ENCODE results near the gene RASGRF1. TPM values are rescaled to one million over a fixed set of nuclear protein-coding genes. Genes with fewer than 3 reads are reported as not detected.
"Not testable (repeated sequence)": the region's sequence is repeated elsewhere in the genome, so short reads cannot be mapped to it uniquely, and the experiment has no call there.

The RASGRF1 gene
- polyA plus RNA-seq, 3 donors: 0.13 to 1.1 (median 0.79) TPM

DNA sequence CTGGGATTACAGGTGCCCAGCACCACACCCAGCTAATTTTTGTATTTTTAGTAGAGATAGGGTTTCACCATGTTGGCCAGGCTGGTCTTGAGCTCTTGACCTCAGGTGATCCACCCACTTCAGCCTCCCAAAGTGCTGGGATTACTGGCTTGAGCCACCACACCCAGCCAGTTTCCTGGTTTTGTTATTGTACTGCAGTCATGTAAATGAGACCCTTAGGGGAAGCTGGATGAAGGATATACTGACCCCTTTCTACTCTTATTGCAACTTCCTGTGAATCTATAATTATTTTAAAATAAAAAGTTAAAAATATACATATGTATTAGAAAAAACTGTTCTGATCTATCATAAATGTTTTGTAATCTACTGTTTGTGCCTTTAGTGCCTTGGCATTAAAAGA is 20.8 kb upstream of the RASGRF1 start:
- not testable (repeated sequence) for H3K27ac ChIP-seq (ENCODE audit: low read depth, low read length)

DNA sequence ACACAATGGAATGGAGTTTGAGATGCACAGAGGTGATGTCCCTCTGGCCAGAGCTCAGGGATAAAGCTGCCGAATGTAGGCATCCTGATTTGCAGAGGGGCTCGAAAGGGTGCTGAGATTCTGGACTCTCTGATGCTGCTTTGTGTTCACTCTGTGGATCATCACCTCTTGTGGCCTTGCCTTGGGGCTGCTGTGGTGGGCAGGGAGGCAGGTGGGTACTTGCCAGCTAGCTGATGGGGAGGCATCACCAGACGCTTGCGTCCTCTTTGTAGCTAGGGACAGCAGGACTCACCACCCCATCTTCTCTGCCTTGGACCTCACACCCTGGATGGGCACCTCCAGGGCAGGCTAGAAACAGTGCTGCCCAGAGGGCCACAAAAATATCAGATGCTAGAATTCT is 14.6 kb upstream of the RASGRF1 start:
- WGBS, 3 donors: 90 to 94% (median 93%) methylated on average over 4 of the region's 4 CpGs
- H3K27ac ChIP-seq (ENCODE audit: low read depth, low read length): no peak overlapping the region

DNA sequence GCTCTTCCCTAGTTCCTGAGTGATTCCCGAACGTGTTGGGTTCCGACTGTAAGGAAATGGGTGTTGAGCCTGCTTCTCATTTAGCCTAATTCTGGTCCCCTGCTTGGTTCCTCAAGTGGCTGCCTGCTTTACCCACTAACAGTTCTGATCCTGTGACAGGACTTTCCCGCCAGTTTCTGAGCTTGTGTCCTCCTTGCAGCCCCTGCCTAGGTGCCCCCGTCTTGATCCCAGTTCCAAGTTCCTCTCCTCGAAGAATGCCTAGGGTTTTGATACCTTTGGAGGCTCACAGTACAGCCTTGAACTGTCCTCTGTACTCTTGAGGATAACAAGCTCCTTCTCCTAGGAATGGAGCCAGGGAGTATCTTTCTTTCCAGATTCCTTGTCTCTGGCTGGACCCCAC is 12.0 kb upstream of the RASGRF1 start:
- no peak overlapping the region for H3K27ac ChIP-seq (ENCODE audit: low read depth, low read length)
- WGBS, 3 donors: 76 to 86% (median 86%) methylated on average over 6 of the region's 6 CpGs

GRCh38 chr15:79101866-79102581 is 11.4 kb upstream of the RASGRF1 start:
- WGBS, 3 donors: 67 to 70% (median 70%) methylated on average over 12 of the region's 12 CpGs
- no peak overlapping the region for H3K27ac ChIP-seq (ENCODE audit: low read depth, low read length)

DNA sequence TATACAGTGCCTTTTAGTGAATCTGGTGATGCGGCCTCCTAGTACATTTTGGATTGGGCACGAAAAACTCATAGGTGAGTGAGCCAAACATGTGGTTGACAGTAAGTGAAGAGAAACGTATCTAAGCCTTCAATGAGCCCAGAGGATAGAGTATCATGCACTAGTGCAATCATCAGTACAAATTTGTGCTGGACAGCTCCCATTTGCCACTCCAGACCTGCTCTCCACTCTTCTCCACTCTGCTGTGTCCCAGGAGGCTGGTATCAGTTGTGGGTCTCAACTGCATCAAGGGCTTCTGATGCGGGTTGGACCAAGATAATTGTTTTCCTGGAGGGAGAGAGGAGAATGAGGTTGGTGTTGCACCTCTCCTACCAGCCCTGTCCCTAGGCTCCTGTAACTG is 9.1 kb upstream of the RASGRF1 start:
- no peak overlapping the region for H3K27ac ChIP-seq (ENCODE audit: low read depth, low read length)
- 70 to 71% (median 70%) methylated on average over 4 of the region's 4 CpGs for WGBS, 3 donors

GRCh38 chr15:79094611-79095021 is 4.0 kb upstream of the RASGRF1 start:
- no peak overlapping the region for H3K27ac ChIP-seq (ENCODE audit: low read depth, low read length)
- WGBS, 3 donors: 27 to 33% (median 30%) methylated on average over 6 of the region's 6 CpGs

- WGBS, 3 donors: 55 to 68% (median 57%) methylated on average over 8 of the region's 8 CpGs
- H3K27ac ChIP-seq (ENCODE audit: low read depth, low read length): no peak overlapping the region
Measured at GRCh38 chr15:79093352-79093935, 2.9 kb upstream of the RASGRF1 start.

DNA sequence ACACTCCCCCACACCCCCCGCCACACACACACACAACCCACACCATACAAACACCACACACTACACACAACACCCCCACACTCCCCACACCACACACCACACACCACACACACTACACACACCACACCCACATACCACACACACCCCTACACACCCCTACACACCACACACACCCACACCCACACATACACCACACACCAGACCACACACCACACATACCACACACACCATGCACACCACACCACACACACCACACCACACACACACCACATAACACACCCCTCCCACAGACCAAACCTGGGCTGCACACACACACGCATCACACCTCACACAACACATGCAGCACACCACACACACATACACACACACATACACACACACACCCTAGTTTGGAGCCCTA is 1.8 kb upstream of the RASGRF1 start:
- no peak overlapping the region for H3K27ac ChIP-seq (ENCODE audit: low read depth, low read length)
- WGBS, 3 donors: 14 to 86% (median 63%) methylated on average over 1 to 2 of the region's 2 CpGs

GRCh38 chr15:79091204-79091867 is 756 bp upstream of the RASGRF1 start:
- WGBS, 3 donors: 2% methylated on average over 41 to 53 of the region's 53 CpGs
- H3K27ac ChIP-seq (ENCODE audit: low read depth, low read length): no peak overlapping the region

DNA sequence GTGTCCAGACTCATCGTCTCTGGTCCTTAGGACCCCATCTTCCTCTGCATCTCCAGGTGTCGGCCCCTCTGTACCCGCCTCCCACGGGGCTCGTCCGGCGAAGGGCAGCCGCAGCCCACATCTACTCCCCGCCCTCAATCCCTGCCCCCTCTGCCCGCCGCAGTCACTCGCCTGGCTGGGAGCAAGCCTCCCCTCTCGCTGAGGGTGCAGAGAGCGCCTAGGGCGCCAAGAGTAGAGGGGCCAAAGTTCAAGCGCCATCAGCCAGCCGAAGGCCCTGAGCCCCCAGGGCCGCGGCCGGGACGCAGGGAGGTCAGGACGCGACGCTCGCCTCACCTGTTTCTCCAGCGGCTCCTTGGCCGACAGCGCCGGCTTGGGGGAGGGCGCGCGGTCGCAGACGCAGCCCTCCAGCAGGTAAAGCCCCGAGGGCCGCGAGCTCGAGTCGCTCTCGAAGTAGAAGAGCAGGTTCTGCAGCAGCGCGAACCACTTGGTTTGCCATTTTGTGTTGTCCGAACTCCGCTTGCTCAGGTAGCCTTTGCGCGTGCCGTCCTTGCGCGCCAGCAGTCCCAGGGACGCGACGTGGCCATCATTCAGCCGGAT is 592 bp downstream of the RASGRF1 start:
- no peak overlapping the region for H3K27ac ChIP-seq (ENCODE audit: low read depth, low read length)
- 2% methylated on average over 48 to 53 of the region's 53 CpGs for WGBS, 3 donors

DNA sequence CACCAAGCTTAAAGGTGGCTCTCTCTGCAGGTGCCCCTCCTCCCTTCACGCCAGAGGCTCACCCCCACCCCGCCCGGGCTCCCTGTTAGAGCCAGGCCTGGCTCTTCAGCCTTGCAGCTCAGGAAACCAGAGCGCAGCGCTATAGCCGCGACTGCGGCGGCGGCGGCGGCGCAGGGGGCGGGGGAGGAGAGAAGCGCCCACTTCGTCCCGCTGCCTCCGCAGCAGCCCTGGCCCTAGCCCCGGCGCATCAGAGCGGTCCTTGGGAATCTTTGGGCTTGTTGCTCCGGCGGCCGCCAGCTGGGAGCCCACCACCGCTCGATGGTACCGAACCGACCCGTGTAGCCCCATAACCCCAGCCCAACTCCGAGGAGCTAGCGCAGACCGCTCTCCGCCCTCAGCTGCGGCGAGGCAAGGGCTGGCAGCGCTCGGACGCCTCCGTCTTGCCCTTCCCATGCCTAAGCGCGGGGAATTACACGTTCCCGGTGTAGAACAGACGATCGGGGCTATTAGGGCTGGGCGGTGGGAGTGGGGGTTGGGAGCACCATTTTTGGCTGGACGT is 1.2 kb downstream of the RASGRF1 start:
- no peak overlapping the region for H3K27ac ChIP-seq (ENCODE audit: low read depth, low read length)
- WGBS, 3 donors: 2 to 3% (median 2%) methylated on average over 41 to 47 of the region's 47 CpGs

DNA sequence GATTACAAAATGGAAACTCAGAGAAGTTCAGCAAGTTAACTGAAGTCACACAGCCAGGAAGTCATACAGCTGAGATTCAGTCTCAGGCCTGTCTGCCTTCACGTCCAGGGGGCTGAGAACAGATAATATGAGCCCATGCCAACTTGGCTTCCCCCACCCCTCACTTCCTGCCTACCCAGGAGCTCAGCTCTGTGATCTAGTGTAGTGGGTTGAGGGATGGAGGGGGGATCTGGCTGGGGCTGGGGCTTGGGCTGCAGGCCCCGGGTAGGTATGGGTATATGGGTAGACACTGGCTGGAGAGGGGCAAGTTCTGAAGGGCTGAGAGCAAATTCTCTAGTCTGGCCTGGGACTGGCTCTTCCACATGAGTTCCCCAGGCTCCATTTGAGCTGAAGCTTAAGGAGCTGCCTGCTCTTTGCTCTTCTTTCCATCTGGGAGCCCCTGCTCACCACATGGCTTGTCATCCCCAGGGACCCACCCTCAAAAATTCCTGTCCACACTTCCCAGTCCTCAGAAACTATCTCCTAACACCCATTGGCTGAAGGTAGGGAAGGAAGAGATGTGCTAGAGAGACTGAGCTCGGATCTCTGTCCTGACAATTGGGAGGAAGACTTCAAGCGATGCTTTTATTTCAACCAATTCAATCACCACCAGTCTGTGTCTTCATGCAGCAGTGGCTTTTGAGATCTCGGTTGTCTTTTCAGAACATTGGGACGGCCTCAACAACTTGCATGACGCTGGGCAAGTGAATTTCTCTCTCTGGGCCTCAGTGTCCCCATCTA is 2.0 kb downstream of the RASGRF1 start:
- WGBS, 3 donors: 47 to 60% (median 50%) methylated on average over 7 of the region's 7 CpGs
- no peak overlapping the region for H3K27ac ChIP-seq (ENCODE audit: low read depth, low read length)

DNA sequence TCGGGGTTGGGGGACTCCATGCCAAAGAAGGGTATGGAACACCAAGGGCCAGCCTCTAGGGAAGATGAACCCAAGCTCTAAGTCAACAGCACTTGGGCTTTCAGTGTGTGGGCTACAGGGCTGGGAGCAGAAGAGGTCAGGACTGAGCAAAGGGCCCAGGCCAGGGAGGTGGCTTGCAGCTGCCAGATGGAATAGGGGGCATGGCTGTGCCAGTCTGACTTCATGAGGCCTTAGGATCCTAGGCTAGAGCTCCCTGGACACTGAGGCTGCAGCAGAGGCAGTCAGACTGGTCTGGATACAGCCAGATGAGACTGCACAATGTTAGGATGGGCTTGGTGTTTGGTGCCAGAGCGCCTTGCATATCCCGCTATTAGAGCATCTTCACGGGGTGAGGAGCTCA is 3.8 kb downstream of the RASGRF1 start:
- no peak overlapping the region for H3K27ac ChIP-seq (ENCODE audit: low read depth, low read length)
- WGBS, 3 donors: 68 to 90% (median 68%) methylated on average over 4 of the region's 4 CpGs

GRCh38 chr15:79084308-79084968 is 6.1 kb downstream of the RASGRF1 start:
- WGBS, 3 donors: 47 to 78% (median 69%) methylated on average over 14 of the region's 14 CpGs
- H3K27ac ChIP-seq (ENCODE audit: low read depth, low read length): no peak overlapping the region

DNA sequence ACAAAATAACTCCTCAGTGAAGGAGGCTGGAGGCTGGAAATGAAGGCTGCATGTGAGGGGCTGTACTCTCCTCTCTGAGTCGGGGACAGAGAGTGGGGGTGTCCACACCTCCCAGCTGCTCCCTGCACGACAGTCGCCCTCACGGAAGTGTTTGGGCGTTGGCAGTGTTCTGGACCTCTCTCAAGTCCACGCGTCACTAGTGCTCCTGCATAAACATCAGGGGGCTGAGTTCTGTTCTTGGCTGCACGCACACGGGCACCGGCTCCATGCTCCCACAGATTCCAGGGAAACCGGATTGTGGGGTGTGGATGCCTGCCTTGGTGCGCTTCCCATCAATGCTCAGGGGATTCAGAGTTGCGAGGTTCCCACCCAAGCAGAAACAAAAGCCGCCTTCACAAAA is 7.4 kb downstream of the RASGRF1 start:
- 62 to 74% (median 66%) methylated on average over 14 of the region's 14 CpGs for WGBS, 3 donors
- H3K27ac ChIP-seq (ENCODE audit: low read depth, low read length): no peak overlapping the region

- no peak overlapping the region for H3K27ac ChIP-seq (ENCODE audit: low read depth, low read length)
- WGBS, 3 donors: 68 to 83% (median 72%) methylated on average over 6 of the region's 6 CpGs
Measured at GRCh38 chr15:79082363-79083070, 8.1 kb downstream of the RASGRF1 start.

GRCh38 chr15:79078763-79079410 is 11.7 kb downstream of the RASGRF1 start:
- no peak overlapping the region for H3K27ac ChIP-seq (ENCODE audit: low read depth, low read length)
- WGBS, 3 donors: 74 to 81% (median 78%) methylated on average over 11 of the region's 11 CpGs
